Left lobe of liver (tissue), 2 donors: ENCODE results near the gene SIDT2. TPM values are rescaled to one million over a fixed set of nuclear protein-coding genes. Genes with fewer than 3 reads are reported as not detected.
A peak's percentile ranks its signal among the peaks of the same experiment; 100 is the strongest.

Source experiments
- ATAC-seq: fragments of 200-7000 bp; cut with Tn5 transposase; one replicate; pipeline ENCODE4 v1.9.1; 2020; ENCODE audit warnings: mild to moderate bottlenecking, moderate library complexity
- DNase-seq: peaks from one replicate; pipeline ENCODE4 v3.0.0-alpha.2; 2020; ENCODE audit warnings: low spot score
- total RNA-seq: library from RNA; stranded (reverse); gene quantifications from one replicate; pipeline ENCODE4 v1.2.1, GENCODE V29; 2021
- donor health status: DM: no; HTN: no; CAD: no; lungs with moderate emphysema.
- donor health status: DM: no; HTN: yes; CAD: no.

The SIDT2 gene
- total RNA-seq, 1 donor from 2014 or later: 56.6 TPM

- no peak for DNase-seq
Observed at GRCh38 chr11:117219995-117220394, 41.5 kb downstream of the SIDT2 start.

GRCh38 chr11:117220568-117220967 is 42.0 kb downstream of the SIDT2 start:
- DNase-seq: no peak
- ATAC-seq: peak; percentile 16

More at GRCh38 chr11:117219995-117220394, 41.5 kb downstream of the SIDT2 start:
- ATAC-seq: no peak

- ATAC-seq (no peak), DNase-seq (no peak)
Observed at GRCh38 chr11:117220999-117221774, 42.6 kb downstream of the SIDT2 start.

- DNase-seq: no peak
Observed at GRCh38 chr11:117221775-117222517, 43.4 kb downstream of the SIDT2 start.

GRCh38 chr11:117222991-117223740 is 44.6 kb downstream of the SIDT2 start:
- ATAC-seq: no peak
- no peak for DNase-seq

More at GRCh38 chr11:117221775-117222517, 43.4 kb downstream of the SIDT2 start:
- ATAC-seq: peak; percentile 15

GRCh38 chr11:117223741-117224689 is 45.5 kb downstream of the SIDT2 start:
- no peak for DNase-seq

GRCh38 chr11:117225553-117226170 is 47.1 kb downstream of the SIDT2 start:
- DNase-seq (peak; percentile 42), ATAC-seq (no peak)

More at GRCh38 chr11:117223741-117224689, 45.5 kb downstream of the SIDT2 start:
- ATAC-seq: no peak

- ATAC-seq (peak; percentile 94), DNase-seq (peak; percentile 41)
Observed at GRCh38 chr11:117226388-117227385, 48.1 kb downstream of the SIDT2 start.

GRCh38 chr11:117228091-117228490 is 49.5 kb downstream of the SIDT2 start:
- DNase-seq: no peak

GRCh38 chr11:117229411-117229810 is 50.9 kb downstream of the SIDT2 start:
- DNase-seq (no peak), ATAC-seq (no peak)

More at GRCh38 chr11:117228091-117228490, 49.5 kb downstream of the SIDT2 start:
- no peak for ATAC-seq

GRCh38 chr11:117229931-117230285 is 51.4 kb downstream of the SIDT2 start:
- no peak for ATAC-seq

GRCh38 chr11:117230286-117230961 is 51.9 kb downstream of the SIDT2 start:
- no peak for DNase-seq
- ATAC-seq: no peak

More at GRCh38 chr11:117229931-117230285, 51.4 kb downstream of the SIDT2 start:
- no peak for DNase-seq

- ATAC-seq: no peak
- DNase-seq: no peak
Observed at GRCh38 chr11:117230999-117231841, 52.7 kb downstream of the SIDT2 start.

- no peak for ATAC-seq
- DNase-seq: no peak
Observed at GRCh38 chr11:117231842-117232091, 53.2 kb downstream of the SIDT2 start, which contains the start of gene PCSK7. PCSK7 (minus strand) TSS chr11:117232073; CDS start chr11:117229844, 2,229 bp downstream.

GRCh38 chr11:117232092-117232878 is 53.7 kb downstream of the SIDT2 start, which contains the start of gene RNF214:
RNF214 (plus strand) TSS chr11:117232671; CDS start chr11:117234273, 1,602 bp downstream.
- peak; percentile 85 for DNase-seq
- peak; percentile 95 for ATAC-seq

GRCh38 chr11:117232911-117233409 is 54.4 kb downstream of the SIDT2 start:
- ATAC-seq (peak; percentile 9), DNase-seq (no peak)
